Islet precursor cell (in vitro differentiated cells): ENCODE data around the gene GRID1.
"Not testable (repeated sequence)": the region's sequence is repeated elsewhere in the genome, so short reads cannot be mapped to it uniquely, and the experiment has no call there.

Source experiments
- DNase-seq: peaks from one replicate; pipeline ENCODE4 v3.0.0-alpha.2; 2018

Gene GRID1

GRCh38 chr10:85786401-85786899 is 580.1 kb downstream of the GRID1 start:
- peak; percentile 74 for DNase-seq

GRCh38 chr10:85784792-85785191 is 581.8 kb downstream of the GRID1 start:
- DNase-seq = no peak

- no peak for DNase-seq
These were observed 585.2 kb downstream of the GRID1 start for GRCh38 chr10:85781404-85781803.

- no peak for DNase-seq
These were observed 588.5 kb downstream of the GRID1 start for GRCh38 chr10:85778074-85778473.

GRCh38 chr10:85767891-85768290 is 598.7 kb downstream of the GRID1 start:
- no peak for DNase-seq

- no peak for DNase-seq
These were observed 602.5 kb downstream of the GRID1 start for GRCh38 chr10:85764108-85764507.

- DNase-seq = no peak
These were observed 604.6 kb downstream of the GRID1 start for GRCh38 chr10:85761906-85762445.

- no peak for DNase-seq
These were observed 624.8 kb downstream of the GRID1 start for GRCh38 chr10:85741626-85742300.

- DNase-seq = no peak
These were observed 630.6 kb downstream of the GRID1 start for GRCh38 chr10:85735997-85736396.

- peak; percentile 73 for DNase-seq
These were observed 631.8 kb downstream of the GRID1 start for GRCh38 chr10:85734791-85735190.

GRCh38 chr10:85724215-85724614 is 642.4 kb downstream of the GRID1 start:
- DNase-seq = no peak

- DNase-seq = no peak
These were observed 645.5 kb downstream of the GRID1 start for GRCh38 chr10:85720931-85721590.

- DNase-seq = no peak
These were observed 647.2 kb downstream of the GRID1 start for GRCh38 chr10:85719408-85719807.

- DNase-seq = no peak
These were observed 652.7 kb downstream of the GRID1 start for GRCh38 chr10:85713885-85714284.

- no peak for DNase-seq
These were observed 663.8 kb downstream of the GRID1 start for GRCh38 chr10:85702768-85703167.

GRCh38 chr10:85699066-85699465 is 667.5 kb downstream of the GRID1 start:
- DNase-seq = not testable (repeated sequence)

GRCh38 chr10:85696893-85697292 is 669.7 kb downstream of the GRID1 start:
- no peak for DNase-seq

- no peak for DNase-seq
These were observed 684.0 kb downstream of the GRID1 start for GRCh38 chr10:85682621-85683020.

- DNase-seq = no peak
These were observed 686.9 kb downstream of the GRID1 start for GRCh38 chr10:85679710-85680109.

- DNase-seq = no peak
These were observed 687.5 kb downstream of the GRID1 start for GRCh38 chr10:85679061-85679460.

GRCh38 chr10:85674851-85675250 is 691.7 kb downstream of the GRID1 start:
- DNase-seq = no peak

GRCh38 chr10:85673270-85673669 is 693.3 kb downstream of the GRID1 start:
- no peak for DNase-seq

- DNase-seq = no peak
These were observed 695.1 kb downstream of the GRID1 start for GRCh38 chr10:85671530-85671929.

GRCh38 chr10:85668522-85668921 is 698.1 kb downstream of the GRID1 start:
- no peak for DNase-seq
